Measurements from ENCODE around the gene MACROD2. TPM values are rescaled to one million over a fixed set of nuclear protein-coding genes. Genes with fewer than 3 reads are reported as not detected.
A peak's percentile ranks its signal among the peaks of the same experiment; 100 is the strongest.

MACROD2 gene
- polyA plus RNA-seq, 3 donors = 12.8 to 13.4 (median 13.2) TPM

- no peak for DNase-seq
These were observed 1424.5 kb downstream of the MACROD2 start for GRCh38 chr20:15419856-15420255.

GRCh38 chr20:15422966-15423365 lies 1427.7 kb downstream of the MACROD2 start:
- no peak for DNase-seq

GRCh38 chr20:15439551-15439950 lies 1444.2 kb downstream of the MACROD2 start:
- DNase-seq = no peak

- DNase-seq = no peak
These were observed 1444.9 kb downstream of the MACROD2 start for GRCh38 chr20:15440049-15440820.

GRCh38 chr20:15445056-15445840 lies 1449.9 kb downstream of the MACROD2 start:
- no peak for DNase-seq

GRCh38 chr20:15446373-15446772 lies 1451.1 kb downstream of the MACROD2 start:
- DNase-seq = peak; percentile 76

- DNase-seq = no peak
These were observed 1452.2 kb downstream of the MACROD2 start for GRCh38 chr20:15447549-15447948.

- no peak for DNase-seq
These were observed 1453.7 kb downstream of the MACROD2 start for GRCh38 chr20:15449061-15449460.

- no peak for DNase-seq
These were observed 1455.9 kb downstream of the MACROD2 start for GRCh38 chr20:15451241-15451640.

GRCh38 chr20:15455279-15455678 lies 1460.0 kb downstream of the MACROD2 start:
- DNase-seq = no peak

GRCh38 chr20:15461938-15462337 lies 1466.6 kb downstream of the MACROD2 start:
- no peak for DNase-seq

- DNase-seq = peak; percentile 42
These were observed 1480.2 kb downstream of the MACROD2 start for GRCh38 chr20:15475483-15475882.

- no peak for DNase-seq
These were observed 1480.9 kb downstream of the MACROD2 start for GRCh38 chr20:15476186-15476585.

- DNase-seq = no peak
These were observed 1481.5 kb downstream of the MACROD2 start for GRCh38 chr20:15476781-15477180.

- no peak for DNase-seq
These were observed 1487.2 kb downstream of the MACROD2 start for GRCh38 chr20:15482525-15482924.

GRCh38 chr20:15485519-15485918 lies 1490.2 kb downstream of the MACROD2 start:
- no peak for DNase-seq

- no peak for DNase-seq
These were observed 1491.7 kb downstream of the MACROD2 start for GRCh38 chr20:15487030-15487429.

- DNase-seq = no peak
These were observed 1492.4 kb downstream of the MACROD2 start for GRCh38 chr20:15487682-15488081.

GRCh38 chr20:15491575-15491974 lies 1496.3 kb downstream of the MACROD2 start:
- no peak for DNase-seq

- DNase-seq = peak; percentile 21
These were observed 1499.5 kb downstream of the MACROD2 start for GRCh38 chr20:15494851-15495250.

GRCh38 chr20:15496501-15497039 lies 1501.3 kb downstream of the MACROD2 start:
- DNase-seq = no peak

- no peak for DNase-seq
These were observed 1503.6 kb downstream of the MACROD2 start for GRCh38 chr20:15498926-15499325.

- no peak for DNase-seq
These were observed 1511.0 kb downstream of the MACROD2 start for GRCh38 chr20:15506311-15506710.

Data from renal pelvis (tissue), 4 donors.